Heart left ventricle (tissue), 16 donors: ENCODE results near the gene BBS10. TPM values are rescaled to one million over a fixed set of nuclear protein-coding genes. Genes with fewer than 3 reads are reported as not detected.
"Not testable (repeated sequence)": the region's sequence is repeated elsewhere in the genome, so short reads cannot be mapped to it uniquely, and the experiment has no call there.

Experiments
- ATAC-seq, 4 donors: fragments of 200-7000 bp; cut with Tn5 transposase; one replicate each; pipeline ENCODE4 v1.9.1; 2020 to 2022; ENCODE audit warnings: moderate library complexity in 4 of 4, mild to moderate bottlenecking in 3 of 4, moderate number of reproducible peaks in 1 of 4
- DNase-seq, 5 donors: peaks; one replicate each; pipeline ENCODE4 v3.0.0-alpha.2; 2020
- H3K27ac ChIP-seq, 12 donors: fragments of 200-600 bp; sonication (generic) in 4 of 12; one replicate each; pipeline versions ENCODE4 v1.5.0 to v1.8.0; 2016 to 2022; ENCODE audit warnings: mild to moderate bottlenecking in 2 of 12
- H3K27me3 ChIP-seq, 9 donors: fragments of 200-600 bp; sonication (generic) in 2 of 9; one replicate each; pipeline versions ENCODE4 v1.5.1 to v1.8.0; 2016 to 2022; ENCODE audit warnings: mild to moderate bottlenecking in 3 of 9
- H3K36me3 ChIP-seq, 9 donors: fragments of 200-600 bp; sonication (generic) in 2 of 9; one replicate each; pipeline versions ENCODE4 v1.5.0 to v1.8.0; 2018 to 2022; ENCODE audit warnings: mild to moderate bottlenecking in 2 of 9
- H3K4me1 ChIP-seq, 12 donors: fragments of 200-600 bp; sonication (generic) in 4 of 12; one replicate each; pipeline versions ENCODE4 v1.5.0 to v1.8.0; 2016 to 2022; ENCODE audit warnings: mild to moderate bottlenecking in 3 of 12
- H3K4me3 ChIP-seq, 12 donors: fragments of 200-600 bp; sonication (generic) in 4 of 12; one replicate each; pipeline versions ENCODE4 v1.5.0 to v1.8.0; 2017 to 2022; ENCODE audit warnings: mild to moderate bottlenecking in 9 of 12, moderate library complexity in 4 of 12
- H3K9me3 ChIP-seq, 12 donors: fragments of 200-600 bp; sonication (generic) in 4 of 12; one replicate each; pipeline versions ENCODE4 v1.5.0 to v1.8.0; 2016 to 2022; ENCODE audit warnings: mild to moderate bottlenecking in 1 of 12
- POLR2A ChIP-seq, 2 donors: fragments of 450-650 bp; IDR thresholded peaks; one replicate each; pipeline ENCODE4 v1.6.1; 2017; ENCODE audit warnings: antibody characterized with exemption in 2 of 2, mild to moderate bottlenecking in 2 of 2, moderate library complexity in 2 of 2
- WGBS, 4 donors: extraction: QIAGEN DNeasy Blood & Tissue Kit in 2 of 4; methylation state at CpG; one replicate each; pipeline versions ENCODE4 v1.1.5 to v1.1.7; 2013 to 2018; 5-methylcytosine and 5-hydroxymethylcytosine counted together
- intact Hi-C, 10 donors: fragments of 100-400 bp; cut with DNase I; formaldehyde crosslinking; loops; one replicate each; pipeline versions ENCODE4 v1.11.1 to v1.14.2; 2022
- polyA plus RNA-seq, 2 donors: library from polyadenylated mRNA; stranded (reverse); fragments of 200-250 nt; gene quantifications; one replicate each; pipeline ENCODE4 v1.2.3, GENCODE V29; 2013
- total RNA-seq, 9 donors: library from RNA; depleted of rRNA in 2 of 9; stranded (reverse); fragments of >200 nt in 2 of 9; fragmentation: NEBNext Ultra II Directional in 3 of 9; extraction: Animal tissue kit (Norgen Biotek cat#: 25700) in 3 of 9; gene quantifications; one replicate each; pipeline versions ENCODE4 v1.1.0 to v1.2.4, GENCODE V29; 2016 to 2023
- TF ChIP-seq, protein P1 (sequence below), 12 donors: fragments of 200-600 bp; sonication (generic) in 4 of 12; IDR thresholded peaks; one replicate each; pipeline versions ENCODE4 v1.5.0 to v1.8.0; 2018 to 2022; ENCODE audit warnings: antibody characterized with exemption in 12 of 12, mild to moderate bottlenecking in 5 of 12
- donor health status: ischemic (EF 13 %, LVEDD 7.1; RV severe dilation, severe dysfunction).
- donor health status: healthy with polysubstance abuse.
- donor health status: DM: no; HTN: yes; CAD: no.
- donor health status: DM: no; HTN: no; CAD: no.
- donor health status: ischemic (EF 25% LVEDD 6.9; RV normal size, moderate dysfunction).
- donor health status: ischemic (EF 25% LVEDD 5.7; RV mildly dilated, moderate dysfunction).
- donor health status: healthy.
- donor health status: DM: yes; HTN: yes; CAD: no.
- donor health status: ischemic (EF 35%, LVEDD 5.7; RV mildly dilated, moderate dysfunction).
- donor health status: nonischemic (EF 11% LVEDD 7.7; RV severe dilation, severe dysfunction).
- donor health status: DM: yes; HTN: yes; CAD: no.
- donor health status: PGD.
- donor health status: ischemic (EF 29% LVEDD 5.4; RV normal size, mild dysfunction).
- donor health status: nonischemic (EF 23%, LVEDD 6.1; RV moderate dilation, normal function).

Gene BBS10
- total and polyA plus RNA-seq, 11 donors: 4.5 to 13.4 (median 8.3) TPM

DNA sequence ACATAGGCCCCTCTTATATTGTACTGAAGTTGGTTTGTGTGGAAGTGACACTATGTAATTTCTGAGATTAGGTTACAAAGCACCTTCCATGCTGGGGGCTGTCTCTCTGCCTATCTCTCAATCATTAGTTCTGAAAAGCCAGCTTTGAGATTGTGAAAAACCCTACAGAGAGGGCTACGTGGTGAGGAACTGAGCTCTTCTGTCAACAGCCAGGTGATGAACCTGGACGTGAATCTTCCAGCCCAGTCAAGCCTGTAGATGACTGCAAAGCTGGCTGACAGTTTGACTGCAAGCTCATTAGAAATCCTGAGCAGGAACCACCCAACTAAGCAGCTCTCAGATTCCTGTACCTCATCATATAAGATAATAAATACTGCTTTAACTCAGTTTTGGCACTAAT, 36.3 kb upstream of the BBS10 start:
- intact Hi-C loops: loop anchor here in 2 of 10 donors (10.0 kb wide), 2 partner anchors 170 to 200 kb away; partner anchors contain the start of gene OSBPL8 (in 1 of the 2)
- no peak for ATAC-seq
- TF ChIP-seq POLR2A (IDR thresholded peaks at IDR 0.05): no peak
- TF ChIP-seq, protein P1, sequence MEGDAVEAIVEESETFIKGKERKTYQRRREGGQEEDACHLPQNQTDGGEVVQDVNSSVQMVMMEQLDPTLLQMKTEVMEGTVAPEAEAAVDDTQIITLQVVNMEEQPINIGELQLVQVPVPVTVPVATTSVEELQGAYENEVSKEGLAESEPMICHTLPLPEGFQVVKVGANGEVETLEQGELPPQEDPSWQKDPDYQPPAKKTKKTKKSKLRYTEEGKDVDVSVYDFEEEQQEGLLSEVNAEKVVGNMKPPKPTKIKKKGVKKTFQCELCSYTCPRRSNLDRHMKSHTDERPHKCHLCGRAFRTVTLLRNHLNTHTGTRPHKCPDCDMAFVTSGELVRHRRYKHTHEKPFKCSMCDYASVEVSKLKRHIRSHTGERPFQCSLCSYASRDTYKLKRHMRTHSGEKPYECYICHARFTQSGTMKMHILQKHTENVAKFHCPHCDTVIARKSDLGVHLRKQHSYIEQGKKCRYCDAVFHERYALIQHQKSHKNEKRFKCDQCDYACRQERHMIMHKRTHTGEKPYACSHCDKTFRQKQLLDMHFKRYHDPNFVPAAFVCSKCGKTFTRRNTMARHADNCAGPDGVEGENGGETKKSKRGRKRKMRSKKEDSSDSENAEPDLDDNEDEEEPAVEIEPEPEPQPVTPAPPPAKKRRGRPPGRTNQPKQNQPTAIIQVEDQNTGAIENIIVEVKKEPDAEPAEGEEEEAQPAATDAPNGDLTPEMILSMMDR (IDR thresholded peaks at IDR 0.05): no peak
- peaks cover 0 to 81% (median 72%) of the 10 kb centered on the region in 9 donors for H3K36me3 ChIP-seq
- 86 to 93% (median 89%) methylated on average over 2 of the region's 2 CpGs for WGBS, 4 donors
- no peaks in the 10 kb centered on the region for H3K4me1 ChIP-seq
- H3K9me3 ChIP-seq: no peaks in the 10 kb centered on the region
- no peak overlapping the region for H3K4me3 ChIP-seq
- H3K27me3 ChIP-seq: no peaks in the 10 kb centered on the region
- DNase-seq: no peak
- no peak overlapping the region for H3K27ac ChIP-seq

DNA sequence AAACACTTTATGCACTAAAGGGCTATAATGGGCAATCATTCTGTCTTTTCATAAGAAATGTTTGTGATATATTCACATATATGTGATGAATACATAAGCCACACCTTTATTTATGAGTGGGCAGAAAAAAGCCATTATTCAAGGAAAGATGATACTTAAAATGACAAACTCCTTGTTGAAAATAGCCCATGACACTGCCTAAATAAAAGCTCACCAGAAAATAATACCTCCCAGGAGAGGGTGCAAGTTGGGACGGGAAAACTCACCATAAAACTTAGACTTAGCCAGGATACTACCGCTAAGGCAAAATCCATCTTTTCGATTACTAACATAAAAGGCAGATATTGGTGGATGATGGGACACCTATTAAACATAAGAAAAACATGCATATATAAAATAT, 35.8 kb upstream of the BBS10 start:
- Histone ChIP-seq H3K27me3 (no peaks in the 10 kb centered on the region), H3K27ac (no peak overlapping the region), H3K9me3 (no peaks in the 10 kb centered on the region), H3K4me3 (no peak overlapping the region), H3K36me3 (peaks cover 0 to 79% (median 69%) of the 10 kb centered on the region in 9 donors), H3K4me1 (no peaks in the 10 kb centered on the region)
- no peak for ATAC-seq
- TF ChIP-seq, protein P1 (IDR thresholded peaks at IDR 0.05): no peak
- TF ChIP-seq POLR2A (IDR thresholded peaks at IDR 0.05): no peak
- WGBS, 4 donors: 94 to 97% (median 96%) methylated on average over 3 of the region's 3 CpGs
- DNase-seq: no peak
- intact Hi-C loops: loop anchor here in 2 of 10 donors (10.0 kb wide), 2 partner anchors 171 to 201 kb away; partner anchors contain the start of gene OSBPL8 (in 1 of the 2)

GRCh38 chr12:76379261-76379660, 31.0 kb upstream of the BBS10 start:
- H3K27ac ChIP-seq: no peak overlapping the region
- intact Hi-C loops: no loop called here
- ATAC-seq (no peak), DNase-seq (no peak)
- no peaks in the 10 kb centered on the region for H3K27me3 ChIP-seq
- H3K9me3 ChIP-seq: no peaks in the 10 kb centered on the region
- TF ChIP-seq, protein P1 (IDR thresholded peaks at IDR 0.05): no peak
- TF ChIP-seq POLR2A (IDR thresholded peaks at IDR 0.05): no peak
- 95 to 99% (median 97%) methylated on average over 1 of the region's 1 CpG for WGBS, 4 donors
- H3K4me1 ChIP-seq: no peaks in the 10 kb centered on the region
- H3K36me3 ChIP-seq: peaks cover 0 to 77% (median 71%) of the 10 kb centered on the region in 9 donors
- no peak overlapping the region for H3K4me3 ChIP-seq

- DNase-seq, ATAC-seq, intact Hi-C loops, H3K4me1 ChIP-seq, H3K27me3 ChIP-seq, H3K9me3 ChIP-seq, H3K27ac ChIP-seq, H3K4me3 ChIP-seq: not testable (repeated sequence)
- H3K36me3 ChIP-seq: peaks cover 0 to 85% (median 71%) of the 10 kb centered on the region in 9 donors
- WGBS, 4 donors: 98 to 100% (median 99%) methylated on average over 1 of the region's 1 CpG
Observed at GRCh38 chr12:76376876-76377275, 28.7 kb upstream of the BBS10 start.

- ATAC-seq: no peak
Observed at GRCh38 chr12:76375939-76376338, 27.7 kb upstream of the BBS10 start.

More at GRCh38 chr12:76375939-76376338, 27.7 kb upstream of the BBS10 start:
- Histone ChIP-seq H3K27me3 (no peaks in the 10 kb centered on the region), H3K27ac (no peak overlapping the region), H3K9me3 (no peaks in the 10 kb centered on the region), H3K36me3 (peaks cover 0 to 87% (median 75%) of the 10 kb centered on the region in 9 donors), H3K4me1 (no peaks in the 10 kb centered on the region), H3K4me3 (no peak overlapping the region)
- no peak for TF ChIP-seq POLR2A (IDR thresholded peaks at IDR 0.05)
- TF ChIP-seq, protein P1 (IDR thresholded peaks at IDR 0.05): no peak
- intact Hi-C loops: no loop called here
- DNase-seq: no peak
